Measurements from ENCODE around the gene PUM1.
"Not testable (repeated sequence)": the region's sequence is repeated elsewhere in the genome, so short reads cannot be mapped to it uniquely, and the experiment has no call there.

PUM1 gene

DNA sequence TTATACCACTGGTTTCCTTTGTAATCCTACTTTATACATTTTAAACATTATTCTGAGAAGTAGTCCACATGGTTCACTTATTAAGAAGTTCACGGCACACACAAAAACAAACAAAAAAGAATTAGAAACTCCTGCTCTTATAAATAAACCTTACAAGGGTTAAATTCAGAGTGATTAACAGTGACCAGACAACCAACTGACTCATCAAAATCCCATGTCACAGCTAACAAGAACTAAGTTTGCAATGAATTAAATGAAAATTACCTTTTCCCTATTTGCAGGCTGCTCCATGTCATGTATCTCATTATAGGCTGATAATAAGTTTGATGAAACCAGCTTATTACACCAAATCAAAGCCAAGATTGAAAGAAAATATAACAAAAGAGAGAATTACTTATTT, 77.5 kb downstream of the PUM1 start:
- no peak for DNase-seq

DNA sequence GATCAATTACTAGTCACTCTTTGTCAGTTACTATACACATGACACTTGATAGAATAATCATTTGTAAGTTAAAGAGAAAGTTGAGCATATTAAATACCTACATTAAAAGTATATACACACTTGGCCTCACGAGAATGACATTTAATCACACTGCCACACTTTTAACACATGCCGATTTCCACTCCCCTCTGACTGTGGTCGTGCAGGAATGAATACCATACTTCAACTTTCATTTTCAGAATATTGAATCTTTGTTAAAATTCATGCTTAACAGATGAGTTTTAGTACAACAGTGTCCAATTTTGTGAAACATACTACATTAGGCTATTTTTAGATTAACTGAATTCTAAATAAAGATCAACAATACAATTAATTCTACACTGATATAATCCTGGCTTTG, 78.8 kb downstream of the PUM1 start:
- DNase-seq = no peak

DNA sequence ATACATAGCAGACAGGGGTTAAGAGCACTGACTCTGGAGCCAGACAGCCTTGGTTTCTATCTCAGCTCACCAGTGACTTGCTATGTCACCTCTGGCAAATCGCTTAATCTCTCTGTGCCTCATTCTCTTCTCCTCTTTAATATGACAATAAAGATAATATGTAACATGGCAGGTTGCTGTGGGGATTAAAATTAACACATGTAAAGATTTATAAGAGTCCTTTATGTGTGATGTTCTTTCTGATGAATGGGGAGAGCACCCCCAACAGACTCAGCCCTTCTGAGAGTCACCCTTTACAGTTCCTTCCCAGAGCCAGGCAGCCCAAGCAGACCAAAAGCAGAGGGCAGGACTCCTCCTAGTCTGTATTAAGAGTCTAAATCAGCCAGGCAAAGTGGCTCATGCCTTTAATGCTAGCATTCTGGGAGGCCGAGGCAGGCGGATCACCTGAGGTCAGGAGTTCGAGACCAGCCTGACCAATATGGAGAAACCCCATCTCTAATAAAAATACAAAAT, 80.5 kb downstream of the PUM1 start:
- no peak for DNase-seq

DNA sequence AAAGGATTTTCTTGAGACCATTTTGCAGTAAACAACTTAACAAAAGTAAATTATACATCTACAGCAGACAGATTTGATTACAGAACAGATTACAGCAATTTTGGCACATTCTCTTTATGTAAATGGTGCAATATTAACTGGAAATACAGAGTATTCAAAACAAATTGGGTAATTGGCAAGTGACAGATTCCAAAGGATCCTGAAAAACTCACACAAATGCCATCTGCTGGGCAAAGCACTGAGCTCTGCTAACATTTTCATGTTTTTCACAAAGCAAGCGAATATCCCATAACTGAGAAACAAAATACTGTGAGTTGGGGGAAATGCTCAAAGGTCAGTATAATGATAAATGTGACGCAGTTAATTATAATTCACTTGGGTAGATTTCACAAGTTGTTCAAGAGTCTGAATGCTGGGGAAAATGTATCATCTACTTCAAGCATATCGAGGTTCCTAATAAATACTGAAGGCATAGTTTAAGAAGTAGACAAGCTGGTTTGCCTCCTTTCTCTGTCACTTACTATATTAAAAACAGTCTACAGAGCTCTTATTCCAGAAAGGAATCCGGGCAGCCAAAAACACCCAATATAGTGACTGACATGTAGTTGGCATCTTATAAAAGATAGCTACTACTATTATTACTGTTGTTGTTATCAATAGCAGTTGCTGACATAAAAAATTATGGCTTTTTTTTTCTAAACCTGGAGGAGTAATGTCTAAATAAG, 81.2 kb downstream of the PUM1 start:
- no peak for DNase-seq

DNA sequence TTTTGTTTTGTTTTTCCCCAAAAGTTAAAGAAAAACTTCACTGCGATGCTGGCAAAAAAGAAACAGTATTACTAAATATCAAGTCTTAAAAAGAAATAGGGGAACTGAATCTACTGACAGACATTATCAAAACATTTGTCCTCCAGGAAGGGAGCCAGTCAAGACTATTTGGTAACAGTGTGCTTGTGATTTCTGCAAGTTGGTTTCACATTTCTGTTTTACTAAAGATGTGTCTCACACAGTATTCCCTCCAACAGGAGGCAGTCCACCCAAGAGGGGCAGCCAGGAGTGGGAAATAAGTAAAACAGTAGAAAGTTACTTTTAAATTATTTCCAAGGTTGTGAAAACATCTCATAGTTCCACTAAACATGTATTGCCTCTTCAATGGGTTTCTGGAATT, 82.6 kb downstream of the PUM1 start:
- DNase-seq = no peak

DNA sequence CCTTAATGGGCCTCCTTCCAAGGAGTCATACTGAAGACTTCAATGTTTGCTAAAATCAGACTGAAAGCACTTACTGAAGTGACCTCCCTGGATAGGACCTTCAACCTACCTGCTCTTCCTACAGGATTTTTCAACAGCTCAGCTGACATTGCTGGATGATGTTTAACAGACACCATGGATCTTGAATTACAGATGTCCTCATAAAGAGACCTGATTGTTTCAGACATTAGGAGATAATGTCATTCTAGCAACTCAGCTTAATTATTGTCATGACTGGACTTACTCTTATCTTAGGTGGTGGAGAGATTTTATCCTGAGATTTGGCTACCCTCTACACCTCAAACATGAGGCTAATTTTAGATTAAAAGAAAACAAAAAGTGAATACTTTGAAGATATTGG, 83.1 kb downstream of the PUM1 start:
- no peak for DNase-seq

DNA sequence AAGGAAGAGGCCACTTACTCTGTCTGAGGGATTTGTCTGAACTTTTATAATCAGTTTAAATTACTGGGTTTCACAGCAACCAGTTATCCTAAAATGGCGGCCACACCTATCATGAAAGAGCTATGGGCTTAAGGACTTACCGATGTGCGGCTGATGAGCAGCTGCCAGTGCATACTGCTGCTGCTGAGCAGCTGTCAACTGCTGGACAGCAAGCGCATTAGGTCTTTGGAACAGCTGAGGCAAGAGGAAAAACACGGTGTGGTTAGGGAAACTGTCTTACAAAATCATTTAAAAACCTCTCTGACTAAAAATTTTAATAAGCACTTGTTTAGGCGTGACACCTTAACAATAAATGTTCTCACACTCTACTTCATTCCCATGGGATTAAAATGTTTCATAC, 84.3 kb downstream of the PUM1 start:
- no peak for DNase-seq

DNA sequence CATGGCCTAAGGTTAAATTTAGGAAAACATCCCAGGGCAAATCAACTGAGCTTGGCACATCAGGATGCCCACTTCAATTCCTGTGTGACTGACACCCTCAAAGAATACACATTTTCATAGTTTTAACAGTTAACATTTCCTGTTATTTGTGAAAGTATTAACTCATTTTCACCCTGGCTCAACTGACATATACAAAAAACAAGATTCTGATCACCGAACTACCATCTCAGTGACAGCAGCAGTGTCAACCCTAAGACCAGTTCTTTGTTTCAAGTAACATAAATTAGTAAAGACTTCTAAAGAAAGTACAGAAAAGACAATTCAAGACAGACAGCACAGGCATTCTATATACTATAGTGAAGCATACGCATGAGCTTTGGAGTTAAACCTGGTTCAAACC, 88.0 kb downstream of the PUM1 start:
- DNase-seq = no peak

DNA sequence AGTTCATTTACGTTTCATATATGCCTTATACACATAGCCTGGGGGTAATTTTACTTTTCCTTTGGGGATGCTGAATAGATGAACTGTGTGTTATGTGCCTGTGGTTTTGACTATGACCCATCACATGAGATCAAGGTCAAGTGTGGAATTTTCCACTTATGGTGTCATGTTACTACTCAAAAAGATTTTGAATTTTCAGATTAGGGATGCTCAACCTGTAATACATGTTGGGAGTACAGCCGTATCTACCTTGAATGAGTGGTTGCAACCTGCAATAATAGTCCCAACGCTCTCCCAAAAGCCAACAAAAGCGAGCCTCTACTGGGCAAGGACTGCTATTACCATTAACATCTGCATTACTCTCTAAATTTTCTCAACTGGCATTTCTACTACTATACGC, 88.4 kb downstream of the PUM1 start:
- DNase-seq = no peak

DNA sequence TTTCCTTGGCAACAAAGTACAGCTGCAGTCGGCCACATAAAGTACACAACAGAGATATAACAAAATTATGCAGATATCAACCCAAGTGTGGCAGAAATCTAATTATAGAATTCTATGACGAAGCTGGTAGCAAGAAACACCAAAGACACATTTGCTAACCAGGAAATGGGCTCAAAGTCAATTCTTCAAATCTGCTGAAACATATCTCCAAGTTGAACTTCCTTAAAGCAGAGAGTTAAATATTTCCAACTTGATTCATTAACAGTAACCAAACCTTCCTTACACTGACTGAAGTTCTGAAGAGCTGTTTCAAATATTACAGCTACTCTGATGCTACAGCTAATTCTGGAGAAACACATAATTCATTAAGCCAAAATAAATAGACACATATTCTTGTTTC, 89.4 kb downstream of the PUM1 start:
- no peak for DNase-seq

DNA sequence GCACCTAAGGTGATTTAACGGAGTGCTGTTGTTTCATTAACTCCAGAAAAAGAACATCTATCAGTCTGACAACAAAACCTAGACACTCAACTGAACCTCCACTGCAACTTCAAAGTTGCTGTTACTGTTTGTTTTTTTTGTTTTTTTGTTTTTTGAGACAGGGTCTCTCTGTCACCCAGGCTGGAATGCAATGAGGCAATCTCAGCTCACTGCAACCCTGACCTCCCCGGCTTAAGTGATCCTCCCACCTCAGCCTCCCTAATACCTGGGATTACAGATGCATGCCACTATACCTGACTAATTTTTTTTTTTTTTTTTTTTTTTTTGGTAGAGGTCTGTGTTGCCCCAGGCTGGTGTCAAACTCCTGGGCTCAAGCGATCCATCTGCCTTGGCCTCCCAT, 90.3 kb downstream of the PUM1 start:
- no peak for DNase-seq

DNA sequence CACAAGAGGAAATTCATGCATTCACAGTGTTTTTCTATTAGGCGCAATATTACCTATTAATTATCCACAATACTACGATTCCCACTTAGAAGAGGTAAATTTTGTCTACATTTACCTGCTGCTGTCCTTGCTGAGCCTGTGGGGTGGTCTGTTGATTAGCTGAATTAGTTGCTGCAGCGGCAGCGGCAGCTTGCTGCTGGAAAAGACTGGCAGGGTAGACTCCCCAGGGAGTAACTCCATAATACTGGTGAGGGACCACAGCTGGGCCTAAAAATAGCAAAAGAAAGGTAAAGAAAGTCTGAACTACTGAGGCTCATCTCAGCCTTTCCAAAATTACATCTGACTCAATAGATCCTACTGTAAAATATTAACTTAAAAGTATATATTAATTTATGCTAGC, 91.0 kb downstream of the PUM1 start:
- DNase-seq = no peak

DNA sequence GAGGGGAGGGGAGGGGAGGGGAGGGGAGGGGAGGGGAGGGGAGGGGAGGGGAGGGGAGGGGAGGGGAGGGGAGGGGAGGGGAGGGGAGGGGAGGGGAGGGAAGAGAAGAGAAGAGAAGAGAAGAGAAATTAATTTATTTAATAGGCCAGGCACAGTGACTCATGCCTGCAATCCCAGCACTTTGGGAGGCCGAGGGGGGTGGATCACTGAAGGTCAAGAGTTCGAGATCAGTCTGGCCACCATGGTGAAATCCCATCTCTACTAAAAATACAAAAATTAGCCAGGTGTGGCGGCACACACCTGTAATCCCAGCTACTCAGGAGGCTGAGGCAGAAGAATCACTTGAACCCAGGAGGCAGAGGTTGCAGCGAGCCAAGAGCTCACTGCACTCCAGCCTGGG, 93.2 kb downstream of the PUM1 start:
- DNase-seq = not testable (repeated sequence)

DNA sequence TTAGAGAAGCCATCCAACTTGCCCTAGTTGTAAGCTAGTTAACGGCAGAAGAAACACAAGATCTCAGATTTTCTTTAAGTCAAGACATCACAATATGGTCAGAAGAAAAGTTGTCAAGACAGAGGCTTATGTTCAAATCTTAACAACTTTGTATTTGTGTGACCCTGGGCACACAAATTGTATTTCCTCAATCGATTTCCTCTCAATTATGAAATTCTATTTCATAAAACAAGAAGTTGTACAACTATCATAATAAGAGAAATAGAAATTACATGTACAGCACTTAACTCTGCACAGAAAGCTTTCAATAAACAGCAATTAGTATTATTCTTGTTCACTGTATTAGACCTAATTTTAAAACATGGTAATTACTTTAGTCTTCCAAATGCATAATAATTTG, 94.0 kb downstream of the PUM1 start:
- no peak for DNase-seq

DNA sequence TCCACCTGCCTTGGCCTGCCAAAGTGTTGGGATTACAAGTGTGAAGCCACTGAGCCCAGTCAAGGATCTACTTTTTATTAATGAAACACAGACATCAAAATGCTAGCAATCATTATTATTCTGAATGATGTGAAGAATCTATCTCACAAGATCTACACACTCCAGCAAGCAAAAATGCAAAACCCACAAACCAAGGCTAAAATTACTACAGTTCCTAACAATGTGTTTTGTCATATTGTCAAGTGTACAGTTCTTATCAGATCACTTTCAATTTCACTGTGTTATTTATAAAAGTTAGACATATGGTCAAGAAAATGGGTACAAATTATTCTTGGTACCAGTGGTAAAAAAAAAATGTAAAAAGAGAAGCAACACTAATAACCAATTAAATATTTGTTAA, 95.6 kb downstream of the PUM1 start:
- DNase-seq = no peak

DNA sequence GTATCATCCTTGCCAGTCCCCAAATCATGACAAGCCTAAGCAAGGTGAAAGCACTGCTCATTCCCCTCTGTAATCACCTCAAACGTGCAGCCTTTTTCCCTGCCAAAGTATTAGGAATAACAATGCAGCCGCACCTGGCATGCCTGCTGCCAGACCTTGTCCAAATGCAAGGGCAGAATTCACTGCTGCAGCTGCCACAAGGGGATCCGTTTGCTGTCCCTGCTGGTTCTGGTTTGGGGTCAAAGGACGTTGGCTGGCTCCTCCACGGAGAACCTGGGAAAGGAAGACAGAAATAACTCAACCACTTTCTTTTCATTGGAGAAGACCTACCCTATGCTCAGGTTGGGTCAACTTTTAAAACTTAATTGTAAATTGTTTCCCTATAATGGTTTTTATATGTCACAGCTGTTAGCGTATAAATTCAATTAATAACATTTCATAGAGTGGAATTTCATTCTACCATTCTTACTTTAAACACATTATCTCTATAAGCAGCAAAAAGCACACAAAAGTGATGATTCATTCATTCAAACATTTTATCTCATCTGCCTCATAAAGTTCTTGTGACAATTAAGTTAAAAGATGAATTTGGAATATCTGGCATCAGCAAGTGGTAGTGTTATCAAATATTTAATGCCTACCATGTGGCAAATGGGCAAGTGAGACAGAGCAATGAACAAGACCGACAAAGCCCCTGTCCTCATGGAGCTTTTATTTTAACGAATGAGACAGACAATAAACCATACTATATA, 97.1 kb downstream of the PUM1 start:
- no peak for DNase-seq

DNA sequence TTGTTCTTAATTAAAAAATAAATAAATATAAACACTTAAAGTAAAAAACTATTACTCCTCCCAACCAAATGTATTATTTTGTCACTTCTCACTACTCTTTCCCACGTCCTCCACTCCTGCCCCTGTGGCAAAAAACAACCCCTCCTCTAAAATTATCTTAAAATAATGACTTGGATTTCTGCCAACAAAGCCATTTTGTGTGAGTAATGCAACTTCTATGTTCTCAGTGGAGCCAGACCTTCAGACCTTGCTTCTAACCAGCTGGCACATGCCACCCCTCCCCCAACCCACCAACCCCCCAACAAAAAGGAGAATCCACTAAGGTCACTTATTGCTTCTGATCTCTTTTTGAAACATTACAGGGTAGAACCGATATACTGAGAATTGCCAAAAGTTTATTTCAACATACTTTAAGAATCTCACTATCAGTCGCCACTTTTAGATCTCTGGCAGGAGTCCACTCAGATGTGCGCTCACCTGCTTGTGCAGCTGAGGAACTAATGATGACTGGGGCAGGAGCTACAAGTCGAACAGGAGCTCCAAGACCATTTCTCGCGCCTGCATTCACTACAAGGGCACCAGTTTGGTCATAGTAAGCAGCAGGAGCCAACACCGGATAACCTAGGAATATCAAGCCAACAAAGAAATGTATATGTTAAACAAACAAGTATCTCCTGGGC, 98.7 kb downstream of the PUM1 start:
- no peak for DNase-seq

DNA sequence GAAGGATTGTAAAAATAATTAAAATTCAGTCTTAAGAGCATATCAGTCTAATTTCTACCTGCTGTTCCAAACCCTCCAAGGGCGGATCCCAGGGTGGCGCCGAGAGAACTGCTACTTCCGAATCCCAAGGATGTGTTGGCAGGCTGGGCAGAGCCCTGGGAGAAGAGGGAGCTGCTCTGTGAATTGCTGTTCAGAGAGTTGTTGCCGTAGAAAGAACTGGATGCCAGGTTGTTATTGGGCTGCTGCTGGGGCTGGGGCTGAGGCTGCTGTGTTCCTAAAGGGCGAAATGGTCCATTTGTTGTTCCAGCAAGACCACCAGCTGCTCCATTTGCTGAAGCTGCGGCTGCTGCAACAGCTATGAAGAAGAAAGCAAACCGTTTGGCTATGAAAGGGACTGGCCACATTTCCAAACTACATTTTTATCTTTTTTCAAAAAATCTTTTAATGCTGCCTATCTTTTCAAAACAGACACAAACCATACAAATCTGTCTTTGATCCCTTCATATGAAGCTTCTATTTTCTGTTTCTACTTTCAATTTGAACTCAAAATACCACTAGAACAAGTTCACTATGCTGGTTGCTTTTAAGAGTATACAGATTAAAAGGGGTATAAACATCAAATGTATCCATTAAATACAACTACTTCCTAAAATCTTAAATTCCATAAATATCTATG, 99.5 kb downstream of the PUM1 start:
- no peak for DNase-seq

DNA sequence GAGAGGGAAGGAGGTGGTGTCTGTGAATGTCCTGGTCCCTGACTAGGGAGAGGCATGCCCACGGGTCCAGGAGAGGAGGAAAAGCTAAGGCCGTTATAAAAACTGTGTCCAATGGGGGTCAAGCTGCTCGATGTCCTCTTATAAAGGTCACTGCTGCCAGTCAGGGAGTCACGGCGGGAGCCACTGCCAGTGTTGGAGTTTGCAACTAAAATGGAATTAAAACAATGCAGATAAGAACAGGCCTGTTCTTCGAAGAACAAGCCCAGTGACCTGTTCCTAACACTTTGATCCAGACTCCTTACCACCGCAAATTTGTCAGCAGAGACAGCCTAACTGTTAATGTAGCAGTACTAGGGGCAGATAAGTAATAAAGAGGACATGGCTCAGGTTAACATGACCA, 100.8 kb downstream of the PUM1 start:
- no peak for DNase-seq

DNA sequence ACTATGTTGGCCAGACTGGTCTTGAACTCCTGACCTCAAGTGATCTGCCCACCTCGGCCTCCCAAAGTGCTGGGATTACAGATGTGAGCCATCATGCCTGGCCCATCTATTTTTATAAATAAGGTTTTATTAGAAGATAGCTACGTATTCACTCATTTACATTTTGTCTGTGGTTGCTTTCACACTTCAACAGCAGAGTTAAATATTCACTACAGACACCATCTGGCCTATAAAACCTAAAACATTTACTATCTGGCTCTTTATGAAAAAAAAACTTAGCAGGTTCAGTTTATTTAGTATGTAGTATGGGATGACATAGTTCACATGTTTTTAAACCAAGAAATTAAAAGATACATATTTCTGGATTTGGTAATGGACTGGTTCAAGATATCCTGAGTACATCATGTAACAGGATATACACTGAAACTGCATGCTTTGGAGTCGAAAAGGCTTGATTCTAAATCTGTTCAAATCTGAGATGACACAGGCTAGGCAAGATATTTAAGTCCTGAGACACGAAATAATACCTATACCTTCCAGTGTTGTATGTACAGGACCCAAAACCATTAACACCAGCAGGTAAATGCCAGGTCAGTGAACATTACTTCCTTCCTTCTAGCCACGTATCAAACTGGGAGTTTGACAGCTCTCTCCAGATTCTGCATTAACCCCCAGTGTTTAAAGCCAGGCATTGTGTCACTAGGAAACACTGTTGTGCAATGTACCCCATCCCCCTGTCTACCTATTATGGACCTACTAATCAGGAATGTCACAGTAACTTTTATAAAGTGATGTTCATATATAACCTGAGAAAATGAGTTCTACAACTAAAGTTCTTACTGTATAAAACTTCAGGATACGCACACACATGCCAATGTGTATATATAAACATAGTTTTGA, 102.7 kb downstream of the PUM1 start:
- no peak for DNase-seq

DNA sequence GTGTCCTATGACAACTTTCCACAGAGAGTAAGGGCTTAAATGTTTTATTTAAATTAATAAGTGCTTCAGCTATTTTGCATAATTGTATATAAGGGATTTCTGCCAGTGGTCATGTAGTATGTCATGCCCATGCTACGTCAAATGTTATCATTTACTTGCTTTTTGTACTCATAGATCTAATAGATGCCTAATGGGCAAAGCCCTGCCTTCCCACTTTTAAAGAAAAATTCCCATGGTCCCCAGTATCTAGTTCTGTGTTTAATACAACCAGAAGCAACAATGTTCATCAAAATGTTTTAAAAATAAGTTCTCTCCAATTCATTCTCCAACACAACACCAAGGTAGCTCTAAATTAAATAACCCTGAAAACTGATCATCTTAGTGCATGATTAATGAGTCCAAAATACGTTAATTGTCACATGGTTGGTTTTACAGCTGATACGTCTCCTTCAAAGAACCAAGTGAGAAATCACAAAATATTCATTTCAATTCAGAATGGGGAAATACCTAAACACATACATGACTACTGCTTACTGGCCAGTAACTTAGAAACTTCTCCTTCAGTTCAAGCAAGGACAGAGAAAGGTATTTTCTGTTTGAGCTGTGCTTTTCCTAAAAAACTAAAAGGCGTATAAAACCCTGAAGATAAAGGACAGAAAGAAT, 107.8 kb downstream of the PUM1 start:
- DNase-seq = no peak

All from activated naive CD4-positive, alpha-beta T cell (primary cell).